ENCODE data around the gene TMEM119.

The TMEM119 gene, protein sequence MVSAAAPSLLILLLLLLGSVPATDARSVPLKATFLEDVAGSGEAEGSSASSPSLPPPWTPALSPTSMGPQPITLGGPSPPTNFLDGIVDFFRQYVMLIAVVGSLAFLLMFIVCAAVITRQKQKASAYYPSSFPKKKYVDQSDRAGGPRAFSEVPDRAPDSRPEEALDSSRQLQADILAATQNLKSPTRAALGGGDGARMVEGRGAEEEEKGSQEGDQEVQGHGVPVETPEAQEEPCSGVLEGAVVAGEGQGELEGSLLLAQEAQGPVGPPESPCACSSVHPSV

DNA sequence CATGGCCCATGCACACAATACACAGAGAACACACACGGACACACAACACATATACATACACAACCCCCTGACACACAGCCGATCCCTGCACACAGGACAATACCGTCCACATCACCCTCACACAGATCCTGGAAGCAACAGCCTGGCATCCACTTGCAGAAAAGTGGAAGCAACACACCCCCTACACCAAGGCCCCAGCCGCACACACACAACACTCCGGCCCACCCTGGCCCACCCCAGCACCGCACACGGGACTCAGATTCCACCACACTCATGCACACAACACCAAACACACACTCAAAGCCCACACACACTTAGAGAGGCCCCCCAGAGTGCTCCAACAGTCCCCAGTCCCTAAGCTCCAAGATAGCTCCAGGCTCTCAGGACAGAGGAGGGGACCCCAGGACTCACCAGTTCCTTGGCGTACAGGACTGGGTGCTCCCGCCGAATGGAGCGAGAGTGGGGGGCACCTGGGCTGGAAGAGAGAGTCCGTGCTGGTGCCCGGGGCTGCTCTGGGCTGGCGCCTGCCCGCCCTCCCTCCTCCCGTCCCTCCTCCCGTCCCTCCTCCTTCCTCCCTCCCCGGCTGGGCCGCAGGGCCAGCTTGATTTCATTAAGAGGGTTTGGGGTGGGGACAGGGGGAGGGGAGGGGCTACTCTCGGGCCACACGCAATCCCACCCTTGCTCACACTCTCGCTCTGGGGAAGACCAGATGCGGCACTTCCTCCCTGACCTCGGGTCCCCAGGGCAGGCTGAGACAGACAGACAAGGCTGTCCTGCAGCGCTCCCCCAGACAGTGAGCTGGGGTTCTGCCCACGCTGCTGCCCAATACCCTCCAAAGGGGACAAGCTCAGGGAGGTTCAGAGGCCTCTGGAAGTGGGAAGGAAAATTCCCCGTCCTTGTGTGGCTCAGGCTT lies at the start of gene TMEM119:
TSS of gene TMEM119 (minus strand) at position 526 of the 913 bp plus-strand sequence. CDS start 5,701 bp downstream, outside the sequence.
- no peak for DNase-seq

DNA sequence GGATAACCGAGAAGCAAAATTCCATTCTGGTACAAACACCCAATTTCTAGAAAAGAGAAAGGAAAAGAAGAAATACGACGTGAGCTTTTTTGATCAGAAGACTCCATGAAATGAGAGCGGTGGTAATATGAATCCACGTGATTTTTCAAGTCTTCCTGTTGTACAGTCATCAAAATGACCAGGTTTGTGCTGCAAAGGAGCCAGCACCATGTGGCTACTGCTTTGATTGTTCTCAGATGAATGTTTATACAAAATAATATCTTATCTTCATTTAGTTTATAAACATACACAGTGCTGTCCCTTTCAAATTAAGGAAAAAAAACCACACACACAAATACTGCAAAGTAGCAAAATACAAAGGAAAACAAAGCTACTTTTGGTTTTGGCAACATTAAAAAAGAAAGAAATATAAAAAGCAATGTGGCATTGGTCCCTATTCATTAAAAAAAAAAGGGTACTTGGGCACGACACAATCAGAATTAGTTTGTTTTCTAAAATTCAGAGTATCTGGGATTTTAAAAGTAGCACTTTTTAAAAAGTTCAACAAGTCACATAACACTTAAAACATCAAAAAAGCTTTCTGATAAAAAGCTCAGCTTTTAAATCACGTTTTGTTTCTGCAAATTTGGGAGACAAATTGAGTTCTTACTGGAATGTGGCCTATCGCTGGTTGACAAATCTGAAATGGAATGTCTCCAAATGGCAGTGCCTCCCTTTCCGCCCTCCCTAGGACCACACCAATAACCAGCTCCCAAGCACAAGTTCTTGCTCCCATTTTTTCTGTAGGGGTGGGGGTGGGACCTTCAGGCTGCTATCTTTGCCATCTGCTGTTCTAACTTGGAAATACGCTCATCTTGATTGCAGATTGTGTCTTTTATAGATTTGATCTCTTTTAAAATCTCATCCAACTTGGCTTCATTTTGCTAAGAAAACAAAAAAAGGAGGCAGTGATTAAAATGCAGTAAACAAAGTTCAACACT lies 49.0 kb upstream of the TMEM119 start:
- DNase-seq: no peak

DNA sequence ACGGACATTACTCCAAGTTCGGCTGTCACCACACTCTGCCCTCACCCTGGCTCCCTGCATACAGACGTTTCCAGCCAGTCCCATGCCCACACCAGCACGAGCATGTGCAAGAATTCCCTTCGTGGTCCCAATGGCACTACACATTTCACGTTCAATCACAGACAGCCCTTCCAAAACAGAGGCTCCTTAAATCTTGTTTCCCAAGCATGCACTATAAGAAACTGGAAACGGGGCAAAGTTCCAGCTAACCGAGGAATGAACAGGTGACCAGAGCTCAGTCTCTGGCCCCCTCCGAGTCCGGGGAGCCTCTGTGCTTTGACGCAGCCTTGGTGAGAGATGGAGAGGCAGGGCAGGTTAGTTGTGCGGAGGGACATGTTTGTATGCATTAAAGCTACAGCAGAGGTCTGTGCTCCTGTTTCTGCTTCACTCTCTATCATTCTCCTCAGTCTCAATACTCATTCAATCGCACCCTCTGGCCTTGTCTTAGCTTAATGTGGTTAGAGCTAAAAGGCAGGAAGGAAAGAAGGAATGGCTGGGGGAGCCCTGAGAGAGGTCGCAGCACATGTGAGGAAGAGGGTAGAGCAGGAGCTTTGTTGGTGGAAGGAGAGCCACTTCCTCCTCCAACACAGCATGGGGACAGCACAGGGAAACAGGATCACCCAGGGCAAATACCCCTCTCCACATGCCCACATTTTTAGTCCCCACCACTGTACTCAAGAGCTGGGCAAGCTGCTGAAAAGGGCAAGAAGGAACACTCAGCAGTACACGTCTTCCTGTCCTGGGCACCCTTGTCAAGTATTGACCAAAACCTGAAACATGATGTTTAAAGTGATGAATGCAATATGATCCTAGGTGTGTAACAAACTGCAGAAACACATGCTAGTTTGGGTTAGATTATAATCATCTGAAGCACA lies 48.1 kb upstream of the TMEM119 start:
- no peak for DNase-seq

DNA sequence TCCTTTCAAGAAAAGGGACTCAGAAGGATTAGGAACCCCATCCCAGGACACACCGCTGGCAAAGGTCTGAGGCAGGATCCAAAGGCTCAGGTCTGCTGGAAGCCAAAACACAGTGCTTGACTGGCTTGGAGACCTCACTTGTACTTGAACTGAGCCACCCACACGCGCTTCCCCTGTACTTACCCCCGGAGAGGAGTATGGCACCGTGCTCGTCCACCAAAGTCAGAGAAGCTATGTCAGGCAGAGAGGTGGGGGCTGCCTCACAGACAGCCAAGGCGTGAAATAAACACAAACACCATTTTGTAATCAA lies 46.9 kb upstream of the TMEM119 start:
- no peak for DNase-seq

DNA sequence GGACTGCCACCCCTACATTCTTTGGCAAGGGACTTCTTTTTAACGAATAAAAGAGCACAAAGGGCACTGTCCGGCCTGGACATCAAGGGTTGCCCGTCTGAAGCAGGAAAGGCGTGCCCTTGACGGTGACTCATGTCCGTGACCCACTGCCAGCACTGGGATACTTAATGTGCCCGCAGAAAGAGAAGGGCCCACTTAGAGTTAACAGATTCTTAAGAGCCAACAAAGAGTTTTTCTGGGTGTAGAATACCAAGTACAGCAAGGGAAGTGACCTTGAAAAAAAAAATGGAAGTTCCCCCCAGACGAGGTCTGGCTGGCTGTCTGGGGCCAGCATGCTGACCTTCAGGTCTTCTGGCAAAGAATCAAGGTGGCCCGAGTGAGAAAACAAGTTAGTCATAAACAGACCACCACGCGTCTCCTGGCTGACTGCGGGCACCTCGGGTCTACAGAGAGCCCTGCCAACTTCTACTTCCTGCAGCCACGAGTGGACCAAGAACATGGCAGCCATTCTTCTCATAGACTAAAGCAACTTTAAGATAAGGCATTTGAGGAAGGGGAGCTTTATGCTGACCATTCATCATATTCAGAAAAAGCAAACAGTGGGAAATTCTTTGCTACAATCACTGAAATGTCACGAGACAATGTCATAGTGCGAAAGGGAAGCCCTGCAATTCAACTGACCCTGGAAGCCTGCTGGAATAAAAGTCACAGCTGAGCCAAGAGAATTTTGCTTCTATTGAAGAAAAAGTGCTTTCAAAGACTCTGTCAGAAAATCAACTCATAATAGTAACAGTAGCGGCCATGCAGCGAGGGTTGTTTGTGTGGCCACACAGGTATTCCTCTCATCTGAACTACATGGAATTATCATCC lies 46.3 kb upstream of the TMEM119 start:
- DNase-seq: no peak

DNA sequence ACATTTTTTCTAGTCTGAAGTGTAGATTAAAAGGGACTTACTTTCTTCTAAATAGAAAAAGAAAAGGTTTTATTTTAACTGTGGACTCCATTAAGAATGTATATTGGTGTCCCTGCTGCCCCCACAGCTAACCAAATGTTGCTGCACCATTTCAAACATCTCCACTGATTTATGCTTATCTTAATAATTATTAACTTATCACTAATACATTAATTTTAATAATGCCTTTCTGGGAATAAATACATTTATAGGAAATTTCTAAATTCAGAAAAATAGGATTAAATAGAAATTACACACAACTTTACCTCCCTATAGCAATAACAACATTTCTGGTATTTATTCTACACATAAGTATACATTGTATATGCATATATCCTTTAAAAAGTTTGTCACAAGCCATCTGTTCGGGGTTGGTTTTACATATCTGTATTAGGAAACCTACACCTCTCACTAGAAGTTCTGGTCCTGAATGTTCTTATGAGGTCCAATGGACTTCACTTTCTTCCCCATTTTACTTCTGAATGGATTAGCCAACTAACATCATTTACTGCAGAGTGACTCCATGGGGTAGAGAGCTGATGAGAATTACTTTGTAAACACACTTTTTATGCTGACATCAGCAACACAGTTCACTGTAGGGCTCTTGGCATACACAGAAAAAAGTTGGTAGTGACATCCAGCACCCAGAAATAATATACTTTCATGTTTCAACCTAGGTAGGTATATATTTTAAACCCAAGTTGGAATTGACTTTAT lies 45.2 kb upstream of the TMEM119 start:
- DNase-seq: no peak

DNA sequence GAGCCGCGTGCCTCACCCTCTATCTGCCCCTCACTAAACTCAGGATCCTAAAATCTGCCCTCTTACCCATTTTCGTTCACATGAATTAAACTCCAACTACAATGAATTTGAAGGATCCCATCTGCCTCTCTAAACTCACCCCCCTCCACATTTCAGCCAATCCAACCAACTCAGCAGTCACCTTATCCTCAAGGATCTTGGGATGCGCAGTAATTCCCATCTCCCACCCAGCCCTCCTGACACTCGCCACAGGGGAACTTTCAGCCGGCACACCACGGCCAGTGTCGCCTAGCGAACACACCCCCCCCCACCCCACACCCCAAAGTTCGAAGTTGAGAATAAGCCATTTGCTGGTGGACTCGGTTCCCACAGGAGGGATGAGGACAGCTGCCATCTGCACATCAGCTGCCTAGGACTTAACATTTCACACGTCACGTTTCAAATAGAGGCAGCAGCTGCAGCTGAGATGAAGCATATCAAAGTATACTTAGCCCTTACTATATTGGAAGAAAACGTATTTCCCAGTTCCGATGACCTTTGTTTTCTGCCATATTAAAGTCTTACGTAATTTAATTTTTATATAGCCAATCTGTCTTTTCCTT lies 44.5 kb upstream of the TMEM119 start:
- DNase-seq: no peak

DNA sequence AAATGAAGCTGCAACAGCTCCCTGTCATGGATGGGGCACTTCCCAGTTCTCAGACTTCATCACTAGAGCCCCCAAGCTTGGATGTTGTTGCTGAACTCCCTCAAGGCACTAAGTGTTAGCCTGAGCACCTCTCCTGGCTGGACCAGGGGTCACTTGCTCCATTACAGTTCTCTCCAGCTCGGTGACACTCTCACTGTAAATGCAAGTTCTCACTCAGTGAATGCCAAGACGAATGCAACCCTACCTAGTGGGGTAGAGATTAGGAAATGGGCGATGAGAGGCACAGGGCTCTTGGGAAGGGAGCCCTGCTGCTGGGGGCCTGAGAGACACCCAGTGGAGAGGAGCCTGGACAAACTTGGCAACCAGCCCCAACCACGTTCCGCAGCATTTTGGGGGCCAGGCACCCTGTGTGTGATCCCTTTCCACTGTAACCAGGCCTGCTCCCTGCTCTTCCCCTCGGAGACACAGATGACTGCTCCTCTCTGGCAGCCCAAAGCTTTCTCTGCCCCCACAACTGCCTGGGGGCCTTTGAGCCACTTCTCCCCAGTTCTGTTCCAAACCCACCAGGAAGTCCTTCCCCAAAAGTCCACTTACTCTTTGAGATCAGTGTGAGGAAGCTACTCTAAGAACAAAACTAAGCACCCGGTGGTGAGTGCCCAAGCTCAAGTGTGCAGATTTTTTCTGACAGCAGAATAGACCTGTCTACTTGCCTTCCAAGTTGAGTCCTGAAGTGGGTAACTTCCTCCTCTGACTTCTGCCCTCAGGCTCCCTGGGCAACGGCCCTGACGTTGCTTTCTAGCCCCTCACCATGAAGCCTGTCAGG lies 43.8 kb upstream of the TMEM119 start:
- DNase-seq: no peak

DNA sequence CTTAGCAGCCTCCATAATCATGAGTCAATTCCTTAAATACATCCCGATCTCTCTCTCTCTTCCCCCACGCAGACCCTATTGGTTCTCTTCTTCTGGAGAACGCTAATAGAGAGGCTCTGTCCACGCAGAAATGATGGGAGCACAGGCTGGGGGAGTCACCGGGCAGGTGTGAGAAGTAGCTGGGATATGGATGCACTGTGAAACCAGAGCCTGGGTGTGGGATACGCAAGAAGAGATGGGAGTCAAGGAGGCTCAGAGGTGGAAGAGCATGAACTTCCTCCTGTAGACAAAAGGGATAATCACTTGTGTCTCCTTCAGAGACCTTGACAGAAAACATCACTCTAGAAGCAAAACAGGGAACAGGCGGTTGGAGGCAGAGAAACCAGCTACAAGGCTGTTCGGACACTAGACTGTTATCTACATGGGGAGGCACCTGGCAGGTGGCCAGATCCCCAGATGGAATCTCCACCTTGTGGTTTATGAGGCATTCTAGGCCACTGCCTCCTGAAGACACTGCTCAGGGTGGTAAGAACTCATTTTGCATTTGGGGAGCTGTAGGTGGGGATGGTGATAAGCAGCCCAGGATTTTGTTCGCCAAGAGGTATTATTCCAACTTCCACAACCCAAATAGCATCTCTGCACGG lies 43.0 kb upstream of the TMEM119 start:
- no peak for DNase-seq

DNA sequence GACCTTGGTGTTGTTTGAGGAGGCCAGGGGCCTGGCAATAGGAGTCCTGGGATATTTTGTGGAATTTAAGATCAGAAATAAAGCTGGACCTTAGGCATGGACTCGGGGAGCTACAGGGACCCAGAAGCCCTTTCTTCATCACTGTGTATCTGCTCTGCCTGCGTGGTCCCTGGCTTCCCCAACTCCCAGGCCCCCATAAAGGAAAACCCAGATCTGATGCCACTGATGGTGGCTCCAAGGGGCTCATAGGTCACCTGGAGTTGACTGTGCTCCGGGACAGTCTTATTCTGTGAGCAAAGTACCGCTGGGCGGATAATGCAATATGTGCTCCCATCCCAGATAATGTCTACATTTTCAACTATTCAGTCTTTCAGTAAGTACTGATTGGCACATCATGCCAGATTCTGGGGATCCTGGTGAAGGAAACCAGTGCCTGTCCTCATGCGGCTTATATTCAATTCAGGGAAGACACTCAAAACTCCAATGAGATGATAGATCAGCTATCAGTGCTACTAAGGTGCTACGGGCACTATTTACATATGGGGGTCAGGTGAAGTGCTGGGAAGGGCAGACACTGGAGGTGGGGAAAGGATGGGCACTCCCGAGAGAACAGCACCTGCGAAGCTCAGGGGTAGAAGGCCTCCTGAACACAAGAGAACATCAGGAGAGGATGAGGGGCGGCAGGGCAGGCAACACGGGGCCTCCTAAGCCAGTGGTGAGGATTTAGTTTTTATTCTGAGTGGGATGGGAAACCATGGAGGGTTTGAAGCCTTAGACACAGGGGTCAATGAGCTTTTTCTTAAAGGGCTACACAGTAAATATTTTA lies 41.3 kb upstream of the TMEM119 start:
- DNase-seq: no peak

DNA sequence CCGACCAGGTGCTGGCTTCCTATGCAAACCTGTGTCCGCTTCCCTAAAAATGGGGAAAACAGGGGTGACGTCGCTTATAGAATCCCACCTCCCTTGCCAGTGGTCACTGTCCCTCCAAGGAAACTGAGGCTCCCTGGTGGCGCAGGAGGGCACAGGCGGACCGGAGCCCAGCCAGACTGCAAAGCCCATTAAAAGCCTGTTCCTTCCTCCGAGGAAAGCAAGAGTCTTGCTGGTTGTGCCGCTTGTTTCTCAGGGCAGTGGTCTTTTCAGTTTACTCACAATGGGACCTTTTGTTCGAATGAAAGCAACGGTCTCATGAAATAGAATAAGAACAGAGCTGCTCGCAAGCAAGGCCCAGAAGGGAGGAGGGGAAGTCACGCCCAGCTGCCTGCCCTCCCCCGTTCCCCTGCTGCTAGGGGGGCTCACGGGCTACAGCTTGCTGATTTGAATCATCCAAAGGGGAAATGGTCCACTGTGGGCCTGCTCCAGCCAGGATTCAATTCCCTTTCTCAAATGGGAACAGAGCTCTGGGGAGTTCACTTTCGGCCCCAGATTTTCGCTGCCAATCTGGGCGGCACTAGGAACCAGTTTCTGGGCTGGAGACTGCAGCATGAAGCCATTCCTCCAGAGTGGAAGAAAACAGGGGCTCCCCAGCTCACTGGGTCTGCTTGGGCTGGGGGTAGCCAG lies 40.4 kb upstream of the TMEM119 start:
- no peak for DNase-seq

DNA sequence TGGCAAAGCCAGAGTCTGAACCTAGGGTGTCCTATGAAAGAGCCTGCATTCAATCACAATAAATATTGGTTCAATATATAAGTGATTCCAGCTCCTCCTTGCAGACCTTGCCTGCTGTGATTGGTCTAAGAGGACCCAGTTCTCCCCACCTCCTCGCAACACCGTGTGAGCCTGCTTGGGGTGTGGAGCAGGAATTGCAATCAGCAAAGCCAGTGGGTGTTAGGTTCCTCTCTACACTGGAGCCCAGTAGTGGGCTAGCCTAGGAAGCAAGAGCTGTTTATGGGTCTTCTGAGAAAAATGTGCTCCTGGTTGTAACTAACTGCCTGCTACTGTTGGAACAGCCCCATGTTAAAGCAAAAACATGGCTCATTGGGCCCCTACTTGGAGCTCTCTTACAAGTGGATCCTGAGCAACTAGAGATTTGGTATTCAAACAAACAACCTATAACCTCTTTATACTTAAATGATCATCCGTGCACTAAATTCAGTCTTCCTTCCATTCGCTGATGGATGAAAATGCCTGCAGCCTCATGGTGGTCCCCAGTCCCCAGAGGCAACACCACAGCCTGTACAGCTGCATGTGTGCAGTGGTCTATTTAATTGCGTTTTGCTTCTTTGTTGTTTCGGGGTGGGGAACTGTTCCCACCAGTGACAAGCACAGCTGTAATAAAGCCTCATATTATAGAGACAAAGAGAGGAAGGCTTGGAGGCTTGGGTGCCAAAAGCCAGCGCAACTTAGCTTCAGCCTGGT lies 39.5 kb upstream of the TMEM119 start:
- DNase-seq: no peak

DNA sequence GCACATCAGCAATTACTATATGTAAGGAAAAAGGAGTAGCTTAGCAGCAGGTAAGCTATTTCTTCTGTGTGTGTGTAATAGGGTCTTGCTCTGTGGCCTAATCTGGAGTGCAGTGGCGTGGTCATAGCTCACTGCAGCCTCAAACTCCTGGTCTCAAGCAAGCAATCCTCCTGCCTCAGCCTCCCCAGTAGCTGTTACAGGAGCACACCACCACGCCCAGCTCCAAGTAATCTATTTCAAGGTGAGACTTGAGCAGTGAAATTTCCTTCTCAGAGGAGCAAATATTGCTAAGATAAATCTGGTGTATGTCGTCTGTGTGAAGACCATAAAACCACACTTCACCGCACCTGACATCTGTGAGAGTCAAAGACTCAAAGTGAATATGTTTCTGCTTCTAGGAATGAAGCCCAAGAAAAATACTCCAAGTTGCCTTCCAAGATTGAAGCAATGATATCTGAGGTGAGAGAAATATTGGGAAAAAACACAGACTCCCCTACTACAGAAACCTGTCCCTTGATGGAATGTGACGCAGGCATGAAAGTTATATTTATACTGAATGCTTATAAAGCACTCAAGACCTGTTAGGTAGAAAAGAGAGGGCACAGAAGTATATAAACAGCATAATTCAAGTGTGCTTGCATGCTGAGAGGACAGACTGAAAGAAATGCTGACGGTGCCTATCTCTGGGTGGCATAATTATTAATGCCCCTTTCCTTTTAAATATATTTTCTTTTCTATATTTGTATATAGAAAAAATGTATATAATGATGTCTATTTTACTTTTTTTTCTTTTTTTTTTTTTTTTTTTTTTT lies 38.3 kb upstream of the TMEM119 start:
- no peak for DNase-seq

DNA sequence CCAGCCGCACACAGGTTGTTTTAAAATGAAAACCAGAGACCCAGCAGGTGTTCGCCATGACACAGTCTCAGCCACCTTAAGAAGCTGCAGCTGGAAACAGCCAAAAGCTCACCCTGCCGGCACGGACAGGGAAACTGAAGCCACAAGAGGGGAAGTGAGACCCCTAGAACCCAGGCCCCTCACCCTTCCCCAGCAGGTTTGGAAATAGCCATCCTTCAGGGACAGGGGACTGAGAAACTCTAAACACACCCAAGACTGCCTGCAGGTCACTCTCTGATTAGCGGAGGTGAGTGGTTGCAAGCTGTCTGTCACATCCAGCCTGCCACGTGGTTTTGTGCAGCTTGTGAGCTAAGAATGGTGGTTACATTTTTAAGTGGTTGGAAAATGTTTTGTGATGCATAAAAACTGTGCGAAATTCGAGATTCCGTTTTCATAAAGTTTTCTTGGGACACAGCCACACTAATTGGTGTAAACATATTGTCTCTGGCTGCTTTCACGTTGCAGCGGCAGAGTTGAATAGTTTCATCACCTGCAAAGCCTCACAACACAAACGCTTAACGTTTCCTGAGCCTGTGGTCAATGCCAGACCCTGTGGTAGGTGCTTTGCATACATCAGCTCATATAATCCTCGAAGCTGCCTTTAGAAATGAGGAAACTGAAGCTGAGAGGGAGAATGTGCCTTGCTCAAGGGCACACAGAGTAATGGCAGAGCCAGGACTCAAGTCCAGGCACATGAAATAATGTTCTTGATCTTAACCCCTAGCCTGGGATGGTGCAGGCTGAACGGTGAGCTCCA lies 37.5 kb upstream of the TMEM119 start:
- DNase-seq: no peak
